Fibroblast of lung (primary cell): Measurements from ENCODE around the gene CA6.

ENCODE experiments used
- CTCF ChIP-seq, 2 donors: IDR thresholded peaks in 1 of 2; conservative IDR thresholded peaks in 1 of 2; 1 replicate in 1 of 2; 2 replicates in 1 of 2; pipeline ENCODE4 v1.5.1; 2011 to 2012; ENCODE audit warnings: low read length in 2 of 2, control low read depth in 1 of 2, inconsistent platforms in 1 of 2, low read depth in 1 of 2, mild to moderate bottlenecking in 1 of 2
- EZH2 ChIP-seq: IDR thresholded peaks from 2 replicates; pipeline ENCODE4 v1.5.1; 2012; ENCODE audit warnings: low read length, control low read depth, mild to moderate bottlenecking; ENCODE audit errors: missing control alignments

DNA sequence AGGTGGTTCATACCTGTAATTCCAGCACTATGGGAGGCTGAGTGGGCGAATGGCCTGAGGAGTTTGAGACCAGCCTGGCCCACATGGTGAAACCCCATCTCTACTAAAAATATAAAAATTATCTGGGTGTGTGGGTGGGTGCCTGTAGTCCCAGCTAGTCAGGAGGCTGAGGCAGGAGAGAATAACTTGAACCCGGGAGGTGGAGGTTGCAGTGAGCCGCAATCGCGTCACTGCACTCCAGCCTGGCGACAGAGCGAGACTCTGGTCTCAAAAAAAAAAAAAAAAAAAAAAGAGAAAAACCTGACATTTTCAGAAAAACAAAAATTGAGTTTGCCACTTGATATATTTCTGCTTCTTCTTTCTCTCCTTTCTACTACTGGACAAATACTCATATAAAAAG is 24.3 kb downstream of the CA6 start:
- TF ChIP-seq CTCF (conservative IDR thresholded peaks at IDR 0.05 in 1 of 2, IDR thresholded peaks at IDR 0.05 in 1 of 2; ENCODE audit: low read depth in 1 of 2, low read length in 2 of 2) (no peak), EZH2 (no peak)
